PC-9 (cell line): ENCODE measurements around the gene WDR38.

Source experiments
- EZH2 ChIP-seq: fragments of 200-600 bp; sonication (generic); IDR thresholded peaks from 2 replicates; pipeline ENCODE4 v1.8.0; 2017; ENCODE audit warnings: antibody characterized with exemption, low read depth
- TF ChIP-seq, protein P1 (sequence below): fragments of 200-600 bp; sonication (generic); conservative IDR thresholded peaks from 2 replicates; pipeline ENCODE4 v1.6.1; 2017; ENCODE audit warnings: mixed run types, antibody characterized with exemption, mild to moderate bottlenecking, moderate library complexity

DNA sequence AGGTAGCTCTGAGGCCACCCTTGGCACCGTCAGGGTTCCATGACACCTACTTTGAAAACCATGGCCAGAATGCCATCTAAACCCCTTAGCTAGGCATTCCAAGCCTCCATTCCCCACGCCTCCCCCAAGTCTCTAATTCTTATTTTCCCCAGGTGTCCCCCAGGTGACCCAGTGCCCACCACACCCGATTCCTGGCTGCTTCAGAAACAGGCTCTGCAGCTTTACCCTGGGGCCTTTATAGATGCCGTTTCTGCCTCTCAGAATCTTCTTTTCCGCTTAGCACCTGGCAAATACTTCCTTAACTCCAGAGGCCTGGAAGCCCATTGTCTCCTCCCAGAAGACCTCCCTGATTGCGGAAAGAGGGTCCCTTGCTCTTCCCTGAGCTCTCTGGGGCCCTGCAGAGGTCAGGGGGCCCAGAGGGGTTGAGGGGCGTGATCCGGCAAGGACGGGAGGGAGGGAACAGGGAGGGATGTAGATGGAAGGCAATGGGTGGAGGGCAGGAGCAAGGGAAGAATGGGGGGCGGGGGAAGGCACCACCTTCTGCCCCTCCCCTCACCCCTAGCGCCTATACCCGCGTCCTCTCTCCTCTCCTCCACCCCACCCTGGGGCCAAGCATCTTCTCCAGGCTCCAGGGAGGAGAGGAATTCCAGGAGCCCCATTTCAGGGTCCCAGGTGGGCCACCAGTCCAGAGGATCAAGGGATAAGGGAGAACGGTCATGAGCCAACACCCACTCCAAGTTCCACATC, 12.0 kb upstream of the WDR38 start:
- TF ChIP-seq, protein P1, sequence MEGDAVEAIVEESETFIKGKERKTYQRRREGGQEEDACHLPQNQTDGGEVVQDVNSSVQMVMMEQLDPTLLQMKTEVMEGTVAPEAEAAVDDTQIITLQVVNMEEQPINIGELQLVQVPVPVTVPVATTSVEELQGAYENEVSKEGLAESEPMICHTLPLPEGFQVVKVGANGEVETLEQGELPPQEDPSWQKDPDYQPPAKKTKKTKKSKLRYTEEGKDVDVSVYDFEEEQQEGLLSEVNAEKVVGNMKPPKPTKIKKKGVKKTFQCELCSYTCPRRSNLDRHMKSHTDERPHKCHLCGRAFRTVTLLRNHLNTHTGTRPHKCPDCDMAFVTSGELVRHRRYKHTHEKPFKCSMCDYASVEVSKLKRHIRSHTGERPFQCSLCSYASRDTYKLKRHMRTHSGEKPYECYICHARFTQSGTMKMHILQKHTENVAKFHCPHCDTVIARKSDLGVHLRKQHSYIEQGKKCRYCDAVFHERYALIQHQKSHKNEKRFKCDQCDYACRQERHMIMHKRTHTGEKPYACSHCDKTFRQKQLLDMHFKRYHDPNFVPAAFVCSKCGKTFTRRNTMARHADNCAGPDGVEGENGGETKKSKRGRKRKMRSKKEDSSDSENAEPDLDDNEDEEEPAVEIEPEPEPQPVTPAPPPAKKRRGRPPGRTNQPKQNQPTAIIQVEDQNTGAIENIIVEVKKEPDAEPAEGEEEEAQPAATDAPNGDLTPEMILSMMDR = no peak
- TF ChIP-seq EZH2 = no peak
